ENCODE data around the gene TIPIN.
A peak's percentile ranks its signal among the peaks of the same experiment; 100 is the strongest.
"Not testable (repeated sequence)": the region's sequence is repeated elsewhere in the genome, so short reads cannot be mapped to it uniquely, and the experiment has no call there.

The TIPIN gene, protein sequence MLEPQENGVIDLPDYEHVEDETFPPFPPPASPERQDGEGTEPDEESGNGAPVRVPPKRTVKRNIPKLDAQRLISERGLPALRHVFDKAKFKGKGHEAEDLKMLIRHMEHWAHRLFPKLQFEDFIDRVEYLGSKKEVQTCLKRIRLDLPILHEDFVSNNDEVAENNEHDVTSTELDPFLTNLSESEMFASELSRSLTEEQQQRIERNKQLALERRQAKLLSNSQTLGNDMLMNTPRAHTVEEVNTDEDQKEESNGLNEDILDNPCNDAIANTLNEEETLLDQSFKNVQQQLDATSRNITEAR

DNA sequence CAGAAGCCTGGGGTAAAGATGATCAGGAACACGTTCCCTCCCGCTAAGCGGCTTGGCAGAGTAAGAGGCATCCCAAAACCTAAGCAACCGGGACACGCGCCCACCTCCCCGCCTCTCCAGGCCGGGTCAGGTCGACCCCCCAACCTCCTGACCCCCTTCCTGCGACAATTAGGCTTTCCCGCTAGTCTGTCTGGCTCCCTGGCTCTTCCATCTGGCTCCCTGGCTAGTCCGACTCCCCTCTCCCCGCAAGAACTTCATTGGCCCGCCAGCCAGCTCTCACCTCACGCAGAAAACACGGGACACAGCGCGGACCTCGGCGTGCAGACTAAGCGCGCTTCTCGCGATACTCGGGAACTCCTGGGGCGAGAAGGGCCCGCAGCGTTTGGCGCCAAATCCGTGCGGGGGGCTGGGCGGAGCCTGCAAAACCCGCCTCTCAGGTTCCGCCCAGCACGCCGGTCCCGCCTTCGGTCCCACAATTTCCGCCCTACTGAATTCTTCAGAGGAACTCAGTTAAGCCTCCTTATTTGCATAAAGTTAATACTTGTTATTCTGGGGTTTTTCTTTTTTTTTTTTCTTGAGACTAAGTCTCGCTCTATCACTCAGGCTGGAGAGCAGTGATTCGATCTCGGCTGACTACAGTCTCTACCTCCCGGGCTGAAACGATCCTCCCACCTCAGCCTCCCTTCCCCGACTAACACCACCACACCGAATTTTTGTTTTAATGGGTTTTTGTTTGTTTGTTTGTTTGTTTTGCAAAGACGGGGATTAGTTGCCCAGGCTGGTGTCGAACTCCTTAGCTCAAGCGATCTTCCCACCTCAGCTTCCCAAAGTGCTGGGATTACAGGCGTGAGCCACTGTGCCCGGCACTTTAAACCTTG, at the start of gene TIPIN:
Gene TIPIN (minus strand): TSS at position 327 of the 878 bp plus-strand sequence. CDS start 3,738 bp downstream, outside the sequence.
- peak; percentile 95 for DNase-seq

- no peak for DNase-seq
Observed at GRCh38 chr15:66405615-66406014, 49.1 kb upstream of the TIPIN start.

GRCh38 chr15:66405007-66405406, 48.5 kb upstream of the TIPIN start:
- no peak for DNase-seq

DNA sequence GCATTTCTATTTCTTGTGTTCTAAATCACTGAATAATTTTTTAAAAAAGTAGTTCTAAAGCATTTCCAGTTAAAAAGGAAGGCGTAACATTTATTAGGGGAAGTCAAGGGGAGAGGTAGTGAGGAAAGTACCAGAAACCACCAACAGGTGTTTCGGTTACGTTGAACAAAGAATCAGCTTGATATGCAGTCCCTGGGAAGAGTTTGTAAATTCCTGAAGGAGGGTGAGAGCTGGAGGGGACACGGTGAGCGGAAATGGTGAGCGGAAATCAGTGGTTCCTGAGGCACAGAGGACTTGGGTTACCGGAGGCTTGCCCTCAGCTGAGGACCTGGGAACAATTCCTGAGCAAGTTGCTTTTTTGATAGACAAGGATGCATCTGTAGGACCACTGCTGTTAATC, 48.0 kb upstream of the TIPIN start:
- DNase-seq = no peak

- no peak for DNase-seq
Observed at GRCh38 chr15:66404122-66404521, 47.6 kb upstream of the TIPIN start.

DNA sequence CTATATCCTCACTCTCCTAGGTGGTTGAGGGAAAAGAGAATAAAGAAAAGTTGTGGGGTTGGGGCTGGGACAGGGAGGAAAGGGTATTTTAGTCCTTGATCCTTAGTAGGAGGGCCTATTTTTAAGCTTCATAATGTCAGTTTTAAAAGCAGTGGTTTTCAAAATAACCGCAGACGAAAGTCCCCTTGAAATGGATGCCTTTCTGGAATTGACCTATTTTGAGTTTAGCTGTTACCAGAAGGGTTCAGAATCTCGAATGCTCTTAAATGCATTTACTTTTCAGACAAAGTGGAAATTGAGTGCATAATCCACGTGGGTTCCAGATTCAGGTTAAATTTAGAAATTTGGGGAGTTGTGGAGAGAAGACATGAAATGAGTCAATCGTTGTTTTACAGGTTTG, 46.8 kb upstream of the TIPIN start:
- DNase-seq = no peak

DNA sequence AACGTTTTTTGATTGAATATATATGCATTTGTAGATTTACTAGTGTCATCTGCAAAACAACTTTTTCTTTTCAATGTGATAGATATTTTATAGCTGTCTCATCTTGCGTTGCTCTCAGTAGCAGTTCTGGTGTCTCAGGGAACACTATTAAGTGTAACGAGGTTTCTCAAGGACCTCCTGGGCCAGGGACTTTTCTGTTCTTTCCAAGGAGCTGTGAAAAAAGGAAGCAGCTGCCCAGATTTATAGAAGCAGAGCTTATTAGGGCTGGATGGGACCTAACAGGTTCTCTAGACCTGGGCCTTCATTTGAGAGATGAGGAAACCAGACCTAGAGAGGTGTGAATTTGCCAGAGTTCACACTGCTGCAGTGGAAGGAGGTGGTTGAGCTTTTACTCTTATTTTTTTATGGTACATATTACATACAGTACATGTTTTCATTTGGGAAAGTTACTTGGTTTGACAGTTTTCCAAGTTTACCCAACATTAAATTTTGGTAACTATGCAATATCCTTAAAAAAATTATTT, 46.3 kb upstream of the TIPIN start:
- no peak for DNase-seq

GRCh38 chr15:66401130-66402021, 44.9 kb upstream of the TIPIN start:
- DNase-seq = no peak

DNA sequence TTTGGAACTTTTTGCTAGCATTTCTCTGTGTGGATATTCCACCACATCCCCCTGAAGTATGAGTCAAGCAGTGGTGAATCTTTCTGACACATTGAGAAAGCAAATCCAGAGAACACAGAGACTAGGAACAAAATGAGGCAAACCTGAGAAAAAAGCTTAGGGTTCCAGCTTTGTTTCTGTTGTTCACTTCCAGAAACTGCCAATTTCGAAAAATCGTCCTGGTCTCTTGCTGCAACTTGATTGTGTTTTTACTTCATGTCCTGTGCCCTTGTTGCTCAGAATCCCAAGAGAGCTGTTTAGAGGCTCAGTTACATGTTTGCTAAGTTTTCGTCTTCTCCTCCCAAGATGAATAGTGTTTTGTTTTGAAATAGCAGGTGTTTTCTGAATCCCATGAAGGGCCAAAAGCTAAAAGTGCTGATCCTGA, 43.9 kb upstream of the TIPIN start:
- no peak for DNase-seq

GRCh38 chr15:66399276-66399675, 42.8 kb upstream of the TIPIN start:
- no peak for DNase-seq

DNA sequence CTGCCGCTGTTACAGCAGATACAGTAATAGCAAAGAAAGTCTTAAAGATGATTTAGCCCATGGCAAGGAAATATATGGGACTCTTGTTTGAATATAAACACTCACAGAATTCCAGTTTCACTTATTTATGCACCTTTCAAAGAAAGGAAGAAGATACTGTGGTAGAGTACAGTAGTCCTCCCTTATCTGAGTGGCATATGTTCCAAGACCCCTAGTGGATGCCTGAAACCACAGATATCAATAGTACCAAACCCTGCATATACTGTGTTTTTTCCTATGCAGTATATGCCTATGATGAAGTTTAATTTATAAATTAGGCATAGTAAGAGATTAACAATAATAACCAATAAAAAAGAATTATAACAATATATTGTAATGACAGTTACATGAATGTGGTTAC, 38.4 kb upstream of the TIPIN start:
- no peak for DNase-seq

GRCh38 chr15:66394472-66394871, 38.0 kb upstream of the TIPIN start:
- no peak for DNase-seq

GRCh38 chr15:66393037-66393436, 36.6 kb upstream of the TIPIN start:
- DNase-seq = not testable (repeated sequence)

- peak; percentile 92 for DNase-seq
Observed at GRCh38 chr15:66390678-66391077, 34.2 kb upstream of the TIPIN start.

DNA sequence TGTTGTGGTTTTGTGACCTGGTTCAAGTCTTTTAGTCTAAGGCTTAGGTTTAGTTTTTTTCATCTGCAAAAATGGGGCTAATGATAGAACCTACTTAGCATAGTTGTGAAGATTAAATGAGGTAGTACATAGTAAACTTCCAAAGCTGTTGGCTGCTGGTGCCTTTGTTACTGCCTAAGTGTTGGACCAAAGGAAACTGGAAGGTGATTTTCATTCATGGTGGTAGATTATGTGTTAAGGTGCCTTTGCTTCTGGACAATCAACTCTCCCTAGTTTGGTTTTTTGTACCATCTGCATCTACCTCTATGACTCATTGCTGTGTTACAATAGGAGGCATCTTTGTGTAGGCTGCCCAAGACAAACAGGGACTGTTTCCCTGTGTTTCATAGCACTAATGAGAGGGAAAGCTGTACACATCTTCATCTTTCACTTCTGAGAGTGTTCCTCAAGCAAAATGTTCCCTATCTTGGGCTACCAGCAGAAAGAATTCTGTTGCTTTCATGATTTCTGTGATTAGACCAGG, 33.4 kb upstream of the TIPIN start:
- DNase-seq = peak; percentile 39

- DNase-seq = no peak
Observed at GRCh38 chr15:66389098-66389858, 32.8 kb upstream of the TIPIN start.

DNA sequence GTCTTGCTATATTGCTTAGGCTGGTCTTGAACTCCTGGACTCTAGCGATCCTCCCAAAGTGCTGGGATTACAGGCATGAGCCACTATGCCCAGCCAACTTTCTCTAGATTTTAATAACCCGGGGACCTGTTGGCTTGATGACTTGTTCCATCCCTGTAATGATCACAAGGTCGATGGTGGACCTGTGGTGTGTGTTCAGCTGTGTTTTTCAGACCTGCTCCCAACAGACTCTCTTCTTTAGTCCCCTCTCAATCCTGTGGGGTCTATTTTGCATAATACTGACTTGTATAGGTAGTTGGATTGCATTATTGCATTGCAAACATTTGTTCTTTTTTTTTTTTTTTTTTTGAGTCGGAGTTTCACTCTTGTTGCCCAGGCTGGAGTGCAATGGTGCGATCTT, 32.1 kb upstream of the TIPIN start:
- no peak for DNase-seq

DNA sequence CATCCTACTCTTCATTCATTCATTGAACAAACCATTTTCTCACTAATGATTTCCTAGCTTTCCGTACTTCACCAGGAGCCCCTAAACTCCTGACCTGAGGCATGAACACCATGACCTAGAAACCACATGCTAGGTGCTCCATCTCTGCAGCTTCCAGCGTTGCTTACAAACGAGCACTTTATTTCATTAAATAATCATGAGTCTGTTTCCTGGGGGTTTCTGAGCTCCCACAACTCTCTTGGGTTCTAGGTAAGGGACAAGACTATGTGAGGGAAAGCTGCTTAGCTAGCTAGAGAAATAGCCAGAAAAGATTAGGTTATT, 31.5 kb upstream of the TIPIN start:
- DNase-seq = no peak

- DNase-seq = peak; percentile 28
Observed at GRCh38 chr15:66387163-66388042, 30.9 kb upstream of the TIPIN start.

GRCh38 chr15:66386204-66387123, 30.0 kb upstream of the TIPIN start, which contains the start of gene MAP2K1:
Gene MAP2K1 (plus strand): TSS chr15:66386912. CDS start chr15:66387348, 436 bp downstream.
- peak; percentile 94 for DNase-seq
